Prostate gland (tissue), 2 donors: ENCODE data around the gene BCL2L12. TPM values are rescaled to one million over a fixed set of nuclear protein-coding genes. Genes with fewer than 3 reads are reported as not detected.
"Not testable (repeated sequence)": the region's sequence is repeated elsewhere in the genome, so short reads cannot be mapped to it uniquely, and the experiment has no call there.

Experiments used
- DNase-seq: peaks from one replicate; pipeline ENCODE4 v3.0.0-alpha.2; 2019; ENCODE audit warnings: low spot score
- H3K27ac ChIP-seq, 2 donors: fragments of 200-600 bp; sonication (generic); 2 replicates each; pipeline ENCODE4 v1.5.1; 2017 to 2019
- H3K27me3 ChIP-seq: fragments of 200-600 bp; sonication (generic); replicated peaks from 2 replicates; pipeline ENCODE4 v1.5.1; 2019; ENCODE audit not compliant: insufficient read depth
- H3K36me3 ChIP-seq, 2 donors: fragments of 200-600 bp; sonication (generic); 1 replicate in 1 of 2; 2 replicates in 1 of 2; pipeline versions ENCODE4 v1.5.1 to v1.8.1; 2017 to 2019
- H3K4me1 ChIP-seq: fragments of 200-600 bp; sonication (generic); replicated peaks from 2 replicates; pipeline ENCODE4 v1.5.1; 2019
- H3K4me3 ChIP-seq, 2 donors: fragments of 200-600 bp; sonication (generic); 2 replicates each; pipeline ENCODE4 v1.5.1; 2017 to 2019
- H3K9me3 ChIP-seq: fragments of 200-600 bp; sonication (generic); 2 replicates; pipeline ENCODE4 v1.5.1; 2017
- POLR2A ChIP-seq: fragments of 450-650 bp; IDR thresholded peaks from one replicate; pipeline ENCODE4 v1.6.1; 2016; ENCODE audit warnings: antibody characterized with exemption, mild to moderate bottlenecking
- POLR2AphosphoS5 ChIP-seq: sonication (generic); formaldehyde crosslinking; IDR thresholded peaks from one replicate; pipeline ENCODE4 v1.6.1; 2017; ENCODE audit warnings: antibody characterized with exemption
- WGBS: methylation state at CpG from one replicate; pipeline ENCODE4 v1.1.5; 2018; 5-methylcytosine and 5-hydroxymethylcytosine counted together
- intact Hi-C: fragments of 100-400 bp; cut with DNase I; formaldehyde crosslinking; loops from one replicate; pipeline ENCODE4 v1.14.2; 2022
- microRNA-seq: library from miRNA; unstranded; fragments of <30 nt; microRNA quantifications from one replicate; pipeline ENCODE4, GENCODE V29; 2016
- small RNA-seq, 2 donors: library from RNA; depleted of rRNA; stranded (forward); fragments of <200 nt; gene quantifications; one replicate each; pipeline ENCODE3, GENCODE V24; 2016
- total RNA-seq, 2 donors: library from RNA; depleted of rRNA; stranded (reverse); fragments of >200 nt; gene quantifications; one replicate each; pipeline ENCODE4 v1.1.0, GENCODE V29; 2016
- TF ChIP-seq, protein P1 (sequence below), 4 experiments: fragments of 200-600 bp in 2 of 4; fragments of 450-650 bp in 2 of 4; sonication (generic) in 2 of 4; IDR thresholded peaks; 1 replicate in 3 of 4; 2 replicates in 1 of 4; pipeline ENCODE4 v1.5.1; 2016 to 2019; ENCODE audit warnings: antibody characterized with exemption in 4 of 4, mild to moderate bottlenecking in 2 of 4, moderate library complexity in 2 of 4

The BCL2L12 gene
- total RNA-seq, 2 donors from 2014 or later, result 11.6 to 11.7 TPM

DNA sequence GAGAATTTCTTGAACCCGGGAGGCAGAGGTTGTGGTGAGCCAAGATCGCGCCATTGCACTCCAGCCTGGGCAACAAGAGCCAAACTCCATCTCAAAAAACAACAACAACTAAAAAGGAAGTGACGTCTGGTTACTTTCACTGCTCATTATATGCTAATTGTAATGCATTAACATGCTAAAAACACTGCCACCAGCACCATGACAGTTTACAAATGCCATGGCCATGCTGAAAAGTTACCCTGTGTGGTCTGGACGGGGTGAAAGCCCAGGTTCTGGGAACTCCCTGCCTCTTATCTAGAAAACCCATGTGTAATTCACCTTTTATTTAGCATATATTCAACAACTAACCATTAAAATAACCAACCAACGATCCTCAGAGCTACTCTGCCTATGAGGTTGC, 53.3 kb downstream of the BCL2L12 start:
- no peak for DNase-seq
- no peaks in the 10 kb centered on the region for H3K27me3 ChIP-seq
- intact Hi-C loops, result no loop called here
- no peaks in the 10 kb centered on the region for H3K4me1 ChIP-seq
- H3K9me3 ChIP-seq, result no peaks in the 10 kb centered on the region
- no peaks in the 10 kb centered on the region for H3K36me3 ChIP-seq
- no peak overlapping the region for H3K4me3 ChIP-seq
- no peak for TF ChIP-seq POLR2AphosphoS5
- TF ChIP-seq, protein P1, sequence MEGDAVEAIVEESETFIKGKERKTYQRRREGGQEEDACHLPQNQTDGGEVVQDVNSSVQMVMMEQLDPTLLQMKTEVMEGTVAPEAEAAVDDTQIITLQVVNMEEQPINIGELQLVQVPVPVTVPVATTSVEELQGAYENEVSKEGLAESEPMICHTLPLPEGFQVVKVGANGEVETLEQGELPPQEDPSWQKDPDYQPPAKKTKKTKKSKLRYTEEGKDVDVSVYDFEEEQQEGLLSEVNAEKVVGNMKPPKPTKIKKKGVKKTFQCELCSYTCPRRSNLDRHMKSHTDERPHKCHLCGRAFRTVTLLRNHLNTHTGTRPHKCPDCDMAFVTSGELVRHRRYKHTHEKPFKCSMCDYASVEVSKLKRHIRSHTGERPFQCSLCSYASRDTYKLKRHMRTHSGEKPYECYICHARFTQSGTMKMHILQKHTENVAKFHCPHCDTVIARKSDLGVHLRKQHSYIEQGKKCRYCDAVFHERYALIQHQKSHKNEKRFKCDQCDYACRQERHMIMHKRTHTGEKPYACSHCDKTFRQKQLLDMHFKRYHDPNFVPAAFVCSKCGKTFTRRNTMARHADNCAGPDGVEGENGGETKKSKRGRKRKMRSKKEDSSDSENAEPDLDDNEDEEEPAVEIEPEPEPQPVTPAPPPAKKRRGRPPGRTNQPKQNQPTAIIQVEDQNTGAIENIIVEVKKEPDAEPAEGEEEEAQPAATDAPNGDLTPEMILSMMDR (IDR thresholded peaks at IDR 0.05), result no peak
- TF ChIP-seq POLR2A, result no peak
- WGBS, result 75% methylated on average over 6 of the region's 6 CpGs
- no peak overlapping the region for H3K27ac ChIP-seq

DNA sequence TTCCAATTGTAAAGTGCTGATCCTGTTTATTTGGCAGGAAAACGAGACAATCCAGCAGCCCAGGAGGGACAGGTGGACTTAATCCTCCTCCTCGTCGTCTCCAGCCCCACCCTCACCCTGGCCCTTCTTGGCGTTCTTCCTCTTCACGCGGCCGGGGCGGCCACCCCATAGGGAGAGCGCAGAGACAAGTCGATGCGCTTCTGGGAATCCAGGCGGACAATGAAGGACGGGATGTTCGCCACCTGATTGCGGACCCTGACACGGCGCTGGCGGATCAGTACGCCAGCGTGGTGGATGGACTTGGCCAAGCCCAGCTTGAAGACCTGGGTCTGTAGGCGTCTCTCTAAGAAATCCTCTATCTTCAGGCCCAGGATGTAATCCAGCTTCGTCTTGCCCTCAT, 53.7 kb downstream of the BCL2L12 start:
- H3K27me3 ChIP-seq, H3K4me1 ChIP-seq, H3K27ac ChIP-seq, intact Hi-C loops, H3K4me3 ChIP-seq, H3K36me3 ChIP-seq, DNase-seq, H3K9me3 ChIP-seq: not testable (repeated sequence)
- WGBS, result 72% methylated on average over 22 of the region's 22 CpGs

Small RNA genes lying within 50 kb of the gene (microRNA-seq; reads per million reads assigned to microRNA genes)
- gene MIR5088, result 0.34 reads per million

Small RNA genes lying within 50 kb of the gene (small RNA-seq; reads per million reads assigned to genes)
- 0.09 to 0.20 reads per million in 2 donors for gene MIR5088

Other genes starting within 250 kb of the BCL2L12 start
- not detected for gene PTH2, start 242.5 kb upstream of the BCL2L12 start, total RNA-seq
- not detected for gene GFY, start 240.5 kb upstream of the BCL2L12 start, total RNA-seq
- gene SLC17A7, start 224.4 kb upstream of the BCL2L12 start, total RNA-seq, result under 1 TPM; 0.09 to 0.40 TPM
- 100 to 1,000 TPM in 1 of 2 donors, 10 to 100 TPM in 1; 93.0 to 123 TPM for gene PIH1D1, start 214.1 kb upstream of the BCL2L12 start, total RNA-seq
- gene ALDH16A1, start 212.7 kb upstream of the BCL2L12 start, total RNA-seq, result 10 to 100 TPM; 24.3 to 42.0 TPM
- 10 to 100 TPM in 1 of 2 donors, 1 to 10 TPM in 1; 2.9 to 10.7 TPM for gene FLT3LG, start 191.7 kb upstream of the BCL2L12 start, total RNA-seq
- 1,000 to 10,000 TPM; 2,414 to 3,956 TPM for gene RPL13A, start 178.3 kb upstream of the BCL2L12 start, total RNA-seq
- gene RPS11, start 169.5 kb upstream of the BCL2L12 start, total RNA-seq, result 1,000 to 10,000 TPM; 4,118 to 4,499 TPM
- 100 to 1,000 TPM; 140 to 153 TPM for gene FCGRT, start 153.3 kb upstream of the BCL2L12 start, total RNA-seq
- 10 to 100 TPM in 1 of 2 donors, 1 to 10 TPM in 1; 2.5 to 14.5 TPM for gene RCN3, start 137.9 kb upstream of the BCL2L12 start, total RNA-seq
- 10 to 100 TPM; 62.9 to 91.7 TPM for gene NOSIP, start 85.4 kb upstream of the BCL2L12 start, total RNA-seq
- 10 to 100 TPM in 1 of 2 donors, 1 to 10 TPM in 1; 8.1 to 22.5 TPM for gene PRRG2, start 84.6 kb upstream of the BCL2L12 start, total RNA-seq
- gene PRR12, start 74.8 kb upstream of the BCL2L12 start, total RNA-seq, result 10 to 100 TPM; 24.0 to 41.9 TPM
- gene RRAS, start 25.8 kb upstream of the BCL2L12 start, total RNA-seq, result 10 to 100 TPM; 59.1 to 72.3 TPM
- 10 to 100 TPM; 47.9 to 80.8 TPM for gene SCAF1, start 23.7 kb upstream of the BCL2L12 start, total RNA-seq
- gene IRF3, start 76 bp upstream of the BCL2L12 start, total RNA-seq, result 10 to 100 TPM; 53.4 to 58.0 TPM
- 100 to 1,000 TPM; 142 to 300 TPM for gene PRMT1, start 11.3 kb downstream of the BCL2L12 start, total RNA-seq
- 1 to 10 TPM in 1 of 2 donors, under 1 TPM in 1; 0.68 to 6.1 TPM for gene ADM5, start 23.7 kb downstream of the BCL2L12 start, total RNA-seq
- 1 to 10 TPM in 1 of 2 donors, under 1 TPM in 1; 0.96 to 5.5 TPM for gene CPT1C, start 25.2 kb downstream of the BCL2L12 start, total RNA-seq
- 10 to 100 TPM in 1 of 2 donors, not detected in 1; 10.6 TPM for gene TSKS, start 97.4 kb downstream of the BCL2L12 start, total RNA-seq
- gene AP2A1, start 101.1 kb downstream of the BCL2L12 start, total RNA-seq, result 100 to 1,000 TPM in 1 of 2 donors, 10 to 100 TPM in 1; 62.7 to 252 TPM
- gene FUZ, start 147.4 kb downstream of the BCL2L12 start, total RNA-seq, result 10 to 100 TPM; 39.2 to 45.4 TPM
- gene MED25, start 152.4 kb downstream of the BCL2L12 start, total RNA-seq, result 100 to 1,000 TPM in 1 of 2 donors, 10 to 100 TPM in 1; 38.4 to 173 TPM
- 100 to 1,000 TPM; 179 to 252 TPM for gene PTOV1, start 185.2 kb downstream of the BCL2L12 start, total RNA-seq
- gene PNKP, start 201.6 kb downstream of the BCL2L12 start, total RNA-seq, result 100 to 1,000 TPM in 1 of 2 donors, 10 to 100 TPM in 1; 64.9 to 128 TPM
- gene AKT1S1, start 211.4 kb downstream of the BCL2L12 start, total RNA-seq, result 10 to 100 TPM; 27.6 to 30.2 TPM
- 10 to 100 TPM; 33.0 to 51.4 TPM for gene TBC1D17, start 211.8 kb downstream of the BCL2L12 start, total RNA-seq
- 1 to 10 TPM in 1 of 2 donors, under 1 TPM in 1; 0.14 to 2.5 TPM for gene IL4I1, start 231.0 kb downstream of the BCL2L12 start, total RNA-seq